Stimulated activated CD8-positive, alpha-beta memory T cell treated with anti-CD3 and anti-CD28 coated beads, Interleukin-7, amount 100 ng/mL, for 24 hours (primary cell): ENCODE measurements around the gene ULK2.
A peak's percentile ranks its signal among the peaks of the same experiment; 100 is the strongest.

Source experiments
- DNase-seq: peaks from one replicate; pipeline ENCODE4 v3.0.0-alpha.2; 2020; ENCODE audit warnings: low read depth

Gene ULK2

GRCh38 chr17:19747159-19747719, 120.5 kb downstream of the ULK2 start:
- no peak for DNase-seq

GRCh38 chr17:19746517-19746916, 121.2 kb downstream of the ULK2 start:
- no peak for DNase-seq

GRCh38 chr17:19744922-19745757, 122.6 kb downstream of the ULK2 start:
- peak; percentile 63 for DNase-seq

GRCh38 chr17:19744492-19744891, 123.2 kb downstream of the ULK2 start:
- no peak for DNase-seq

GRCh38 chr17:19743101-19744100, 124.3 kb downstream of the ULK2 start:
- no peak for DNase-seq

GRCh38 chr17:19742495-19742894, 125.2 kb downstream of the ULK2 start:
- DNase-seq = no peak

- DNase-seq = no peak
These were observed 125.8 kb downstream of the ULK2 start for GRCh38 chr17:19741832-19742457.

GRCh38 chr17:19740933-19741332, 126.8 kb downstream of the ULK2 start:
- DNase-seq = no peak

GRCh38 chr17:19739241-19740201, 128.2 kb downstream of the ULK2 start:
- no peak for DNase-seq

- no peak for DNase-seq
These were observed 129.0 kb downstream of the ULK2 start for GRCh38 chr17:19738757-19739156.

GRCh38 chr17:19738073-19738449, 129.7 kb downstream of the ULK2 start:
- no peak for DNase-seq

GRCh38 chr17:19737305-19738072, 130.2 kb downstream of the ULK2 start:
- no peak for DNase-seq

- no peak for DNase-seq
These were observed 131.7 kb downstream of the ULK2 start for GRCh38 chr17:19736071-19736470.

- DNase-seq = no peak
These were observed 133.7 kb downstream of the ULK2 start for GRCh38 chr17:19733953-19734526.

- no peak for DNase-seq
These were observed 136.1 kb downstream of the ULK2 start for GRCh38 chr17:19731626-19732025.

- DNase-seq = no peak
These were observed 136.9 kb downstream of the ULK2 start for GRCh38 chr17:19730843-19731242.

GRCh38 chr17:19729900-19730299, 137.8 kb downstream of the ULK2 start:
- DNase-seq = no peak

GRCh38 chr17:19728084-19728495, 139.6 kb downstream of the ULK2 start:
- no peak for DNase-seq

- DNase-seq = no peak
These were observed 140.1 kb downstream of the ULK2 start for GRCh38 chr17:19727501-19728078.
